NCI-H69 (cell line): ENCODE results near the gene ZBTB8OS.
"Not testable (repeated sequence)": the region's sequence is repeated elsewhere in the genome, so short reads cannot be mapped to it uniquely, and the experiment has no call there.

Source experiments
- DNase-seq: peaks from one replicate; lab custom pipeline; 2025; lab: John Stamatoyannopoulos, UW

Gene ZBTB8OS

DNA sequence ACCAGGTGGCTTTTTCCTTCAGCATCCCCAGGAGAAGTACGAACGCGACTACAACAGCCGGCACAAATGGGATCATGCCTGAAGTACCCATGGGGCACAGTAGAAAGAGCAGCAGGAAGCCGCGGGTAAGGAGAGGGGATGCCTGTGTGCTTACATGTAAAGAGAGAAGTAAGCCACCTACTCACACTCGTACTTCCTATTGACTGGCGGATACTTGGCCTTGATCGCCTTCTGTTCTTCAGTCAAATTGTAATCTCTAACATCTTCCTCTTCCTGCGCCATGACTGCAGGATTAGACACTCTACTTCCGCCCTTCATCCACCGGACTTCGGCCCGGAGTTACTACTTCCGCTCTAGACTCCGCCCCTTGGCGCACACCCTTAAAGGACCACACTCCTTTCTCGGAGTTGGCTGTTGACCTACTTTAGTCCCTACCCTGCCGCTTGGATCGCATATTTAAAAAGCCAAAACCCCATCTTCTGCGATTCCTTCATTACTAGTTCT lies at the start of gene ZBTB8OS:
ZBTB8OS (minus strand) TSS at position 303 of the 504 bp plus-strand sequence; CDS start at position 282, 21 bp downstream.
- peak; percentile 92 for DNase-seq

DNA sequence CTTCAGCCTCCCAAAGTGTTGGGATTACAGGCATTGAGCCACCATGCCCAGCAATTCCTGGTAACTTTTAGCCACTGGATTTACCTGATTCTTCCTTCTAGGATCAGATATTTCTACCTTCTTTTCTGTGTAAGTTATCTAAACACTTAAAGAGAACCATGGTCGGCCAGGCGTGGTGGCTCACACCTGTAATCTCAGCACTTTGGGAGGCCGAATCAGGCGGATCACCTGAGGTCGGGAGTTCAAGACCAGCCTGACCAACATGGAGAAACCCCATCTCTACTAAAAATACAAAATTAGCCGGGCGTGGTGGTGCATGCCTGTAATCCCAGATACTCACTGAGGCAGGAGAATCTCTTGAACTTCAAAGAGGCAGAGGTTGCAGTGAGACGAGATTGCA lies 46.6 kb upstream of the ZBTB8OS start:
- DNase-seq: not testable (repeated sequence)

DNA sequence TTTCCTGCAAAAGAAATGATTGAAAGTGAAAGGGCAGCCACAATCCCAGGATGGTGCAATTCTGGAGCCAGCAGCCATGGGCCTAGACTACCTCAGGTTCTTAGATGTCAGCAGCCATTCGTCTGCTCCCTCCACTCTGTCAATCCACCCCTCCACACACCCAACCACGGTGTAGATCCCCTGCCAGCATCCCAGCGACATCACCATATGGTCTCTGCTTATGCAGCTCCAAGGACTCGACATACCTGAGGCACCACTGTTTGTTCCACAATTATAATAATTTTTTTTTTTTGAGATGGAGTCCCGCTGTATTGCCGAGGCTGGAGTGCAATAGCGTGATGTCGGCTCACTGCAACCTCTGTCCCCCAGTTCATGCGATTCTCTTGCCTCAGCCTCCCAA lies 45.7 kb upstream of the ZBTB8OS start:
- DNase-seq: no peak

DNA sequence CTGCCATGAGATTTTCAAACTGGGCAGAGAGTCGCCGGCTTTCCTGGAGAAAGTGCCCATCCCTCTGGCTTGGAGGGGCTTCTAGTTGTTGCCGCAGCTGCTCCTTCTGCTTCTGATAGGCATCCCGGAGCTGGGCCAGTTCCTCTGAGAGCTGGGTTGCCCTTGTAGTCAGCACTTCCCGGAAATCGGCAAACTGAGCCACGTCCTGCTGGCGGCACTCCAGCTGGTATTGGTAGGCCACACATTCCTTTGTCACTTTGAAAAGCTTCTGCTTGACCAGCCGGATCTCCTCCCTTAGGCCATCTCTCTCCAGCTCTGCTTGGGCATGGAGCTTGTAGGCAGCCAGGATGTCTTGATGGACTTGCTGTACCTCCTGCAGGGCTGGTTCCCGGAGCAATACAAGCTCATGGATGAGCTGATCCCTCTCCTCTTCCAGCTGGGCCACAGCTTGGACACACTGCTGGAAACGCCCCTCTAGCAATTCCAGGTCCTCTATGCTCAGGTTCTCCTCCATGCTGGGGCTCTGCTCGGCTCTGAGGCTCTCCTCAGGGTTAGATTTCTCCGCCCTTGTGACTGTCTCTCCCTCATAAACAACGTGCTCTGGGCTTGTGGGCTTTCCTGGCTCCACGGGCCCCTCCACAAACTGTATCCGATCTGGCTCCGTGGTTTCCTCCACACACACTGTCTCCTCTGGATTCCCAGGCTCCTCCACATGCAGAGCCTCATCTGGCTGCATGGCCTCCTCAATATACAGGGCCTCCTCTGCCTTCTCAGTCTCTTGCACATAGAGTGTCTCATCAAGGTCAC lies 45.0 kb upstream of the ZBTB8OS start:
- DNase-seq: no peak

DNA sequence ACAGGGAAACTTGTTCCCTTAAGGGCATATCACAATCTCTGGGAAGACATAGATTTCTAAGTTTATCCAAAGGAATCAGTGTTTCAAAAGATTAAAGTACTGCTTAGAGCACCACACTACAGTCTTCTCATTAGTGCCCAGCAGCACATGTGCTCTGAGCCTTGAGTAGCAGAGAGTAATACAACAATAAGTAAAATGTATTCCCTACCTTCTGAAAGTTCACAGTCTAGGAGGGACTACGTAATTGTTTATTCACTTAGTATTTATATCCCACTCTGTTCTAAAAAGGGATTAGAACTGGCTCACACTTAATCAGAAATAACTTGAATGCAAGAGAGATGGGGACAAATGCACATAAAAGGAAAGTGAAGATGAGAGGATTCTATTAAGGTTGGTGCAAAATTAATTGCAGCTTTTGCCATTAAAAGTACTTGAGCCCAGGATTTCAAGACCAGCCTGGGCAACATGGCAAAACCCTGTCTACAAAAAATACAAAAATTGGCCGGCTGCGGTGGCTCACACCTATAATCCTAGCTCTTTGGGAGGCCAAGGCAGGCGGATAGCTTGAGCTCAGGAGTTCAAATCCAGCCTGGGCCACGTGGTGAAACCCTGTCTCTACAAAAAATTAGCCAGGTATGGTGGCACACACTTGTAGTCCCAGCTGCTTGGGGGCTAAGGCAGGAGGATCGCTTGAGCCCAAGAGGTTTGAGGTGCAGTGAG lies 43.3 kb upstream of the ZBTB8OS start:
- DNase-seq: no peak

DNA sequence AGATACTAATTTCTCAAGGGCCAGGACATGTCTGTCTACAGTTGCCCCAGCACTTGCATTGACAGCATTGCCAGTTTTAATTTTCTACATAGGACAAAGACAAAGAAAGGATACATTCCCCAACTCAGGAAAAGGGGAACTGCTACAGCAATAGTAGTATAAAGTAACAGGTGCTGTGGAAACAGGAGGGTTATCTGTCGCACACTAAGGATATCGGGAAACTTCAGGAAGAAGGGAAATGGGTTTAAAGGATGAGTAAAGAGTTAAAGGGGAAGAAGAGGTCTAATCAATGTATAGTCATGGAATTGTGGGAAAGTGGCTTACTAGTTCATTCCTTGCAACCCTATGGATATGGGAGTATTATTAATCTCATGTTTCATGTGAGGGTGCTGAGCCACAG lies 36.0 kb upstream of the ZBTB8OS start:
- no peak for DNase-seq

DNA sequence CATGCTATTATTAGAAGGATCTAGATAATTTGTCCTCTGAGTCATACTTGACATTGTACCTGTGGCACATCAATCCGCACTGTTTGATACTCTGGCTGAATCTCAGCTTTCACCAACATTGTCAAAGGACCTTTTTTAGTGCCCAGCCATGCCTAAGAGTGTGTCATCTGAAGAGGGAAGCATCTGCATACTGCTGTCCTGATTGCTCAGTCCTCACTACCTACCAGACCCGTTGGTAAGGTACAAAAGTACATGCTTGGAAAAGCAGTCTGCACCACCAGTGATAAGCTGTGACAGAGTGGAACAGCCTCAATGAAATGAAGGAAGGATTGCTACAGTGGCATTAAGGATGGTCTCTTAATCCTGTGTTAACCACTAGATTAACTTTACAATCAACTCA lies 35.1 kb upstream of the ZBTB8OS start:
- DNase-seq: no peak

DNA sequence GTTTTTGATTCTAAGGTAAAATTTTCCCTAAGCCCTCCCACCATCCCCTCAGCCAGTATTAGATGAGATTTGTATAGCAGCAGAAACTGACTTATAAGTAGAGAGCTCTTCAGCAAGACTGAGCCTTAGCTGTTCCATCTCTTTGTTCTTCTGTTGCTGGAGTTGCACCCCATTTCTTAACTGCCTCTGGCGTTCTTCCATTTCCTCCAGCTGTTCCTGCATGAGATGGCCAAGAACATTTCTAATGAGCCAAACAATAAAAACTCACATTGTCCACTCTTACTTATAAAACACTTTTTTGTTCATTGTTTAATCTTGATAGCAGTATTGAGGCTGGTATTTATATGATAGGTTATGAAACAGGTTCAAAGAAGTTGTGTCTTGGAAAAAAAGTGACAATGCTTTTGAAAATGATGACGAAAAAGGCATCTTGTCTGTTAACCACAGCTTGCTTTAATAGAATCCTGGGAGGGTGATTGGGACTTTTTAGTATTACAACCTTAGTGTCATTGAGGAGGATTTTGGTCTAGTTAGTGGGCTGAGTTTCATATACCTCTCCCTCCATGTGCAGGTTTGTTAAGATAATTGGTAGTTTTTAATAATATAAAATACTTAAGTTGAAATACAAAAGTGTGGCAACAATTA lies 33.9 kb upstream of the ZBTB8OS start:
- no peak for DNase-seq

DNA sequence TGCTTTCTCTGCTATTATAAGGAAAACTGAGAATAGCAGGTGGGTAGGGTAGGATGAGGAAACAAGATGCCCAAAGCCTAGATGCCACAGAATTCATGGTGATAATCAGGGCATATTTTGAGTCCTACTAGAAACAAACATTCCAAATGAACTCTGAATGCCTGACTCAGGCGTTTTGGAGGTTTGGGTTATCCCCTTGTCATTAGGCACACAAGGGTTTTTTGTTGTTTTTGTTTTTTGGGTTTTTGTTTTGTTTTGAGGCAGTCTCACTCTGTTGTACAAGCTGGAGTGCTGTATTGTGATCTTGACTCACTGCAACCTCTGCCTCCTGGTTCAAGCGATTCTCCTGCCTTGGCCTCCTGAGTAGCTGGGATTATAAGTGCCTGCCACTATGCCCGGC lies 33.0 kb upstream of the ZBTB8OS start:
- no peak for DNase-seq

DNA sequence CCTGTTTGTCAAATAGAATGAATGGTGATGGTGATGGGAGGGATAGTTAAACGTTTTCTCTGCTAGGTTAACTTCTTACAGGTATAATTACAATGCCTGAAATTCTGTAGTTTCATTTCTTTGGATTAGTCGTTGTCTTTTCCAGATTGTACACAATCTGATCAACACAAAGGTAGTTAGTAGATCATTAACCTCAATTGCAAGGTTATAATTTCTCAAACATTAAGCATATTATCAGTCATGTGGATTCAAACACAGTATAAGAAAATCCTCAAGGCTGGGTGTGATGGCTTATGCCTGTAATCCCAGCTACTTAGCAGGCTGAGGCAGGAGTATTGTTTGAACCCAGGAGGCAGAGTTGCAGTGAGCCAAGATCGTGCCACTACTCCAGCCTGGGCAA lies 31.6 kb upstream of the ZBTB8OS start:
- no peak for DNase-seq

DNA sequence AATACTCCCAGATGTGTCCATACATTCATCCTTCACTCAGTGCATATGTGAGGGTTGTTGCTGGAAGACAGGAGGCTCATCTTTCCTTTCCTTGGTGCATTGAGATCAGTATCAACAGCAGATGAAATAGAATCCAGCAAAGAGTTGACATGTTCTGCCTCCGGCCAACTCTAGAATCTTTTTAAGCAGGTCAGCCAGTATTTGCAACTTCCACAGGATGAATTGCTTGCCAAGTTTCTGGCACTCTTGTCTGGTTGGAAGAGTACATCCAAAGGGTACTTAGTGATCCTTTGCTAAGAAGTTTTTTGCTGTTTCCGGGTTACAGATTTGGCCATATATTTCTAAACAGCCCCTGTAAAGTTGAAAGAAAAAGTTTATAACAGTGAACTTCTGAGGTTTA lies 31.2 kb upstream of the ZBTB8OS start:
- DNase-seq: no peak

DNA sequence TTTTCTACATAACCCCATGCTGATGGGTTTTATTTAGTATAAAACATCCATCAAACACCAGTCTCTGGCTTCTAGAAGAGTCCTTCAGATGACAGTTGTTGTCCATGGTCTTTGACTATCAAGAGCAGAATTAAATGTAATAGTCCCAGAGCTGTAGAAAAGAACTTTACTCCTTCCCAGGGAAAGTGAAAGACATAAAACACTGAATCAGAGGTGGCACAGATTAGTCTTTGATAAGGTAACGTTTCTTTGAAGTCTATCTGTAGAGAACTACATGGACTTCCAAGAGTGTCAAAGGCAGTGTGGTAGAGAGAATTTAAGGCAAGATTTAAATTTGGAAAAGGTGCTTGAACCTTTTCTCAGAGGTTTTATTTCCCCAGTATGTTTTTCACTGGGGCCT lies 30.3 kb upstream of the ZBTB8OS start:
- DNase-seq: no peak

DNA sequence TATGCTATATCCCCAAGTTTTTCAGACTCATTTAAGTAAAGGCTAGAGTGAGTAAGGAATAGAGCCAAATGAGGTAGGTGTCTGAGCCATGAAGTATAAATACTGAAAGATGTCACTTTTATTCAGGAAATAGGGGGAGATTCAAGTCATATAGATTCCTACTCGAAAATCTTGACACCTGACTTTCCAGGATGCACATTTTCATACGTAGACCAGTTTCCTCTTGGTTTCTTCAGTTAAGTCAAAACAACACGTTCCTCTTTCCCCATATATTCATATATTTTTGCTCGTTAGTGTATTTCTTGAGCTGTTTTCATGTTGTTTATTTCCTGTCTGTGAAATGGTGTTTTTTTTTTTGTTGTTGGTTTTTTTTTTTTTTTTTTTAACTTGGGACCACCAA lies 29.6 kb upstream of the ZBTB8OS start:
- not testable (repeated sequence) for DNase-seq

DNA sequence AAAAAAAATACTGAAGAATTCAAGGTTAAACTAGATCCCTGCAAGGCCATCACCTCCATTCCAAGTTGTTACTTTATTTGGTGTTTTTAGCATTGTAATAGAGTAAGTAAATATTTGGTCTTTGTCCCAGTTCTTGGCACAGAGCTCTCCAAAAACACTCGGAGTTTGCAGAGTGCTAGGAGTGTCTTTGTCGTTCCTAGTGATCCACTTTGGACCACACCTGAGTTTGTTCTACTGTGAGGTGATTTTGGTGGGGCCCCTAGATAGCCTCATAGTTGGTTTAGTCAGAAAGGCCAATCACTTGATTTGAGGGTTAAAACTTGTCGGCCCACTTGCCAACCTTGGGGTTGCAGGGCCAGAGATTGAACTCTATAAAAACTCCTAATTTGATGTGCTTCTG lies 26.6 kb upstream of the ZBTB8OS start:
- no peak for DNase-seq

DNA sequence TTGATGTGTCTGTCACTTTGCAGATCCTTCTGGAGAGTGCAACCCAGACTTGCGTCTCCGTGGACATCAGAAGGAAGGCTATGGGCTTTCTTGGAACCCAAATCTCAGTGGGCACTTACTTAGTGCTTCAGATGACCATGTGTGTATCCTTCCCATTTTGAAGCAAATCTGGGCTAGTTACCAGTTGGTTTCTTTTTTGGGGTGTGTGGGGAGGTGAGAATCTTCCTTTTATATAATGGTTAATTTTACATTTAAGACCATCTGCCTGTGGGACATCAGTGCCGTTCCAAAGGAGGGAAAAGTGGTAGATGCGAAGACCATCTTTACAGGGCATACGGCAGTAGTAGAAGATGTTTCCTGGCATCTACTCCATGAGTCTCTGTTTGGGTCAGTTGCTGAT lies 18.4 kb upstream of the ZBTB8OS start:
- DNase-seq: not testable (repeated sequence)

DNA sequence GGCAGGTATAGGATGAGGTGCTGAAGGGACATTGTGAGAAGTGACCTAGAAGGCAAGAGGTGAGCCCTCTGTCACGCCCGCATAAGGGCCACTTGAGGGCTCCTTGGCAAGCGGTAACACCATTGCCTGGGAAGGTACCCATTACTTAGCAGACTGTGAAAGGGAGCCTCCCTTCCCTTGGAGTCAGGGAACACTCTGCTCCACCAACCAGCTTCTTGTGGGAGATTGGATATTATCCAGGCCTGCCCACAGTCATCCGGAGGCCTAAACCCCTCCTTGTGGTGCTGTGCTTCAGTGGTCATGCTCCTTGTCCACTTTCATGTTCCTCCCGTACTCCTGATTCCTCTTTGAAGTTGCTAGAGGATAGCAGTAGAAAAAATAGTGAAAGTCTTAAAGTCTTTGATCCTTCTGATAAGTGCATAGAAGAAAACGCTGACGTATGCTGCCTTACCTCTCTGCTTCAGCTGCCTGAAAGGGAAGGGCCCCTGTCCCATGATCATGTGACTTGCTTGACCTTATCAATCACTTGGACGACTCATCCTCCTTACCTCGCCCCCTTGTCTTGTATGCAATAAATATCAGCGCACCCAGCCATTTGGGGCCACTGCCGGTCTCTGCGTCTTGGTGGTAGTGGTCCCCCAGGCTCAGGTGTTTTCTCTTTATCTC lies 16.7 kb upstream of the ZBTB8OS start:
- DNase-seq: no peak

DNA sequence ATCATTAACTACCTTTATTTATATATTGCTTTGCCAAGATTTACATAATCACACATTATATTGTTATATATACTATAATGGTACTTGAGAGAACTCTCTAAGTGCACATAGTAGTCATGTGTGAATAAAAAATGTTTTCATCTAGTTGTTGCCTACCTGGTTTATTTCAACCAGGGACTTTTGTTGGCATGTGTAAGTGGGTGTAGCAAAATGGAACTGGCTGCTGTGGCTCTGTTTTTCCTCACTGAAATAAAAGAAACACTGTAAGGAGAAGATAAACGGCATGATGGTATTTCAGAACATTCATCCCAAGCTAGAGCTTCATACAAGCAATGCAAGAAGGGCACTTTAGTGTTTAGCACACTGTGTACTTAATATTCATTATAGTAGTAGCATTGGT lies 15.6 kb upstream of the ZBTB8OS start:
- DNase-seq: no peak

DNA sequence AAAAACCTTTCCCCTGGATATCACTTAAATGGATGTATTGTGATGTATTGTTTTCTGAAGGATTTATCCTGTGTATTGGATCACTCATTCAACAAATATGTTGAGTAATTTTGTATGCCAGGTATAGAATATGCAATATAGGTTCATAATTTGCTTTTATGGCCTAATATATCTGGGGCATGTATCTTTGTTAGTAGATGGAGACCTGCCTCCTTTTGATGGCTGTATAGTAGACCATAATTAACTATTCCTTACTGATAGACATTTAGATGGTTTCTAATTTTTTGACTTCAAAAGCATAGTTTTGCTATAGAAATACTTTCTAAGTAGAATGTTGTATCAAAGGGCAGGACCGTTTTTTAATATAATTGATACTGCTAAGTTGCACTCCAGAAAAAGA lies 9.2 kb upstream of the ZBTB8OS start:
- DNase-seq: no peak

DNA sequence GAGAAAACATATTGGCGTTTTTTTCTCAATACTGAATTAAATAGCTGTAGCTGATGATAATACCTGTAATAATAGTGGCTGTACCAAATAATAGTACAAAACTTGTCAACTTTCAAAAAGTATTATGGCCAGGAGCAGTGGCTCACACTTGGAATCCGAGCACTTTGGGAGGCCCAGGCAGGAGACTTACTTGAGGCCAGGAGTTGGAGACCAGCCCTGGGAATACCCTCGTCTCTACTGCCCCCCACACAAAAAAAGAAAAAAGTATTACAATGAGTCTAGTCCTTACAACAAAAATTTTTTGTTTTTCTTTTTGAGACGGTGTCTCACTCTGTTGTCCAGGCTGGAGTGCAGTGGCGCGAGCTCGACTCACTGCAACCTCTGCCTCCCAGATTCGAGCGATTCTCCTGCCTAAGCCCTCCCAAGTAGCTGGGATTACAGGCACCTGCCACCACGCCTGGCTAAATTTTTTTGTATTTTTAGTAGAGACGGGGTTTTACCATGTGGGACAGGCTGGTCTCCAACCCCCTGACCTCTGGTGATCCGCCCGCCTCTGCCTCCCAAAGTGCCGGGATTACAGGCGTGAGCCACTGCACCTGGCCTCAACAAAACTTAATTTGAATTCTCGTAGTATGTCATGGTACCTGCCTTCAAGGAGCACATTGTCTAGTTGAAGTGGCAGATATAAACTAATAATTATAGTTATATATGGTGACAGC lies 2.1 kb upstream of the ZBTB8OS start:
- DNase-seq: peak; percentile 4

DNA sequence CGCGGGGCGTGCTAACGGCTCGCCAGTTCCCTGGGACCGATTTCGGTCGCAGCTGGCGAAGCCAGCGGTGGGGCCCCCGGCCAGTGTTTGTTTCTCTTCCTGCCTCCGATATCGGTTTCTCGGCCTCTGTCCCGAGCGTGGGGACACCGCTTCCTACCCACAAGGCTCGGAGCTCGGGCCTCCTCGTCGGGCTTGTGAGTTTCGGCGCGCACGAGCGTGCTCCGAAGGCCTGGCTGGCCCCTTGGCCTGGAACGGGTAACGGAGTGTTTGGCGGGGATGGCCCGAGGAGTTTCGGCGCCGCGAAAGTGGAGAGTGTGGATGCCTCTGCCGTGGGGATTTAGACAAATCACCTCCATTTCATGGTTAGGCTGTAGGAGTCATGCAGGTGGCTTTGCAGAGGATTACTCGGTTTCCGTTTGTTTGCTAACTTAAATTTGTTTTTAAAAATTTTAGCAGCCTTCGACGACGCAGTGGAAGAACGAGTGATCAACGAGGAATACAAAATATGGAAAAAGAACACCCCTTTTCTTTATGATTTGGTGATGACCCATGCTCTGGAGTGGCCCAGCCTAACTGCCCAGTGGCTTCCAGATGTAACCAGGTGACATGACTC lies 1.2 kb upstream of the ZBTB8OS start:
- peak; percentile 70 for DNase-seq
